ENCODE measurements around the gene GET4. TPM values are rescaled to one million over a fixed set of nuclear protein-coding genes. Genes with fewer than 3 reads are reported as not detected.

The GET4 gene
- total RNA-seq, 2 donors from 2014 or later = 50.0 to 91.9 TPM

DNA sequence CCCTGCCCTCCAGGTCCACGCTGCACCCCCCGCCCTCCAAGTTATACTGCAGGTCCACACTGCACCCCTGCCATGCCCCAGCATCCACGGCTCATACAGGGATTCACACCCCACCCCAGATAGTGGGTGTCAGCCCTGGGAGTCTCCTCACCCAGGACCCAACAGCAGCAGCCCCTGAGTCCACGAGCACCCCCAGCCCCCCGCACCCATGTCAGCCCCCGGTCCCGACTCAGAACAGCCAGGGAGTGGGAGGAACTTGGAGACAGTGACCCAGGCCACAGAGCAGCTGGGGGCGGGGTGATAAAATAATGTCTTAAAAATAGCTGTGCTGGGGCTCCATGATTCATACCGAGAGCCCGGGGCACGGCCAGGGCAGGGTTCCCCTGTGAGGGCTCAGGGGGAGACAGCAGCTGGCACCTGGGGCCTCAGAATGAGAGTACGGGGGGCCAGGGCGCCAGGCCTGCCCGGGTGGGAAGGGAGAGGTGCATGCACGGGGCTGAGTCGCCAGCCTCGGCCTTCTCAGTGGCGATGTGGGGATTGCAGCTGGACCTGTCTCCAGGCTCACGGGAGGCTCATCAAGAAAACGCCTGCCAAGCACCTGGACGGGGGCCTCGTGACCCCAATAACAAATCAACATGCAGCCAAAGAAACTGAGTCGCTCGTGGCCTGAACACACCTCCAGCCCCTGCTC, 48.3 kb downstream of the GET4 start:
- intact Hi-C loops (cut with DNase I) = no loop called here
- Histone ChIP-seq H3K4me1 (replicated peaks) (no peaks in the 10 kb centered on the region), H3K27me3 (replicated peaks; ENCODE audit: insufficient read depth) (no peaks in the 10 kb centered on the region), H3K4me3 (no peak overlapping the region), H3K27ac (no peak overlapping the region), H3K9me3 (no peaks in the 10 kb centered on the region), H3K36me3 (no peaks in the 10 kb centered on the region)
- TF ChIP-seq POLR2A (IDR thresholded peaks at IDR 0.05) (no peak), POLR2AphosphoS5 (IDR thresholded peaks at IDR 0.05) (no peak)
- TF ChIP-seq, protein P1, sequence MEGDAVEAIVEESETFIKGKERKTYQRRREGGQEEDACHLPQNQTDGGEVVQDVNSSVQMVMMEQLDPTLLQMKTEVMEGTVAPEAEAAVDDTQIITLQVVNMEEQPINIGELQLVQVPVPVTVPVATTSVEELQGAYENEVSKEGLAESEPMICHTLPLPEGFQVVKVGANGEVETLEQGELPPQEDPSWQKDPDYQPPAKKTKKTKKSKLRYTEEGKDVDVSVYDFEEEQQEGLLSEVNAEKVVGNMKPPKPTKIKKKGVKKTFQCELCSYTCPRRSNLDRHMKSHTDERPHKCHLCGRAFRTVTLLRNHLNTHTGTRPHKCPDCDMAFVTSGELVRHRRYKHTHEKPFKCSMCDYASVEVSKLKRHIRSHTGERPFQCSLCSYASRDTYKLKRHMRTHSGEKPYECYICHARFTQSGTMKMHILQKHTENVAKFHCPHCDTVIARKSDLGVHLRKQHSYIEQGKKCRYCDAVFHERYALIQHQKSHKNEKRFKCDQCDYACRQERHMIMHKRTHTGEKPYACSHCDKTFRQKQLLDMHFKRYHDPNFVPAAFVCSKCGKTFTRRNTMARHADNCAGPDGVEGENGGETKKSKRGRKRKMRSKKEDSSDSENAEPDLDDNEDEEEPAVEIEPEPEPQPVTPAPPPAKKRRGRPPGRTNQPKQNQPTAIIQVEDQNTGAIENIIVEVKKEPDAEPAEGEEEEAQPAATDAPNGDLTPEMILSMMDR (IDR thresholded peaks at IDR 0.05) = no peak
- 72% methylated on average over 24 of the region's 24 CpGs for WGBS
- DNase-seq (ENCODE audit: low spot score) = no peak

DNA sequence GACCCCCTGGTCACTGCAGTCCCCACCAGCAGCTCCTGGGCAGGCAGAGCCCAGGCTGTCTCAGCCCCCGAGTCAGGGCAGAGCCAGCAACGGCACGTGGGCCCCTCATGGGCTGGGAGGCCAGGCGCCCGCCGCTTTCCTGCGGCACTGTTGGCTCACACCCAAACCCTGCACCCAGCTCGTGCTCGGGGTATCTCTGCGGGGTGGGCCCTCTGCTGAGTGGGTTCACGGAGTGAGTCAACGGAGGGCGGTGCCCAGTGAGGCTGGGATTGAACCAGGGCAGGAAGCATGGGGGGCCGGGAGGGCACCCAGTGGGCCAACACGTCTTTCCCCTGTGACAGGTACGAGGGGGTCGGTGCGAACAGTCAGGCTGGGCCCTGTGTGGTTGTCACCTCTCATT, 49.2 kb downstream of the GET4 start:
- Histone ChIP-seq H3K4me1 (replicated peaks) (no peaks in the 10 kb centered on the region), H3K9me3 (no peaks in the 10 kb centered on the region), H3K27ac (no peak overlapping the region), H3K27me3 (replicated peaks; ENCODE audit: insufficient read depth) (no peaks in the 10 kb centered on the region), H3K36me3 (no peaks in the 10 kb centered on the region), H3K4me3 (no peak overlapping the region)
- 75% methylated on average over 12 of the region's 18 CpGs for WGBS
- intact Hi-C loops (cut with DNase I) = no loop called here
- no peak for DNase-seq (ENCODE audit: low spot score)
- TF ChIP-seq, protein P1 (IDR thresholded peaks at IDR 0.05) = no peak
- TF ChIP-seq POLR2A (IDR thresholded peaks at IDR 0.05) = no peak
- no peak for TF ChIP-seq POLR2AphosphoS5 (IDR thresholded peaks at IDR 0.05)

DNA sequence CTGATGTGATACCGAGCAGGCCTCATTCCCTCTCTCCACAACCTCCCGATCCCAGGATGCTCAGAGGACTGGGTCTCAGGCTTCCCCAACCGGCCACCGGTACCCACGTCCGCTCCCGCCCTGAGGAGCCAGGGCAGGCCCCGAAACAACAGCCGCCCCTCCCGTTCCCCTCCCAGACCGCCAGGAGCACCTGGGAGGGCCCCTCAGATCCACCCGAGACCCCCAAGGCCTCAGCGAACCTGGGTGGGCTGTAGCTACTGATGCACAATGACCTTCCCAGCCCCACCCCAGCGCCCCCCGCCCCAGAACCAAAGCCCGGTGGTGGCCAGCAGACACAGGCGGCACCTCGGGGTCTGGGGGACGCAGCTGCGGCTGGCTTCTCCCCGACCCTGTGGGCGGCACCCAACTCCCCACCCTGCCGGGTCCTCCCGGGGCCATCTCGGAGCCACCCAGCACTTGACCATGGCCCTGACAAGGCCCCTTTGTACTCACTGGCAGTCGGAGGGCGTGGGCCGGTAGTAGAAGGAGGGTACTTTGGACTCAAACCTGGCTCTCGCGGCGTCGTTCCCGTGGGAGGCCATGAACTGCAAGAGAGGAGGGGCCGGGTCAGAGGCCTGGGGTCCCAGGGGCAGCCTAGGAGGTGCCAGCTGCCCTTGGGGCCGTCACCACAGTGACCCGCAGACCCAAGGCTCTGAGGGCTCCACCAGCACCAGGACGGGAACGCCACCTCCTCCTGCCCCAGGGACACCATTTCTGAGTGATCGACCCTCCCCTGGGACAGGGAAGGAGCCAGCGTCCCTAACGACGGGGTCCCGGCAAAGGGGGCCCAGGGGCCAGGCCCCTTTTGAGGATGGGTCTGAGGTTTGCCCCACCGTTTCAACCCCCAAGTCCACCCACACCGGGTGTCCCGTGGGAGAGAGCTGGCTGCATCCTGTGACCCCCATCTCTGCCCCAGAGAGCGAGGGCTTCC, 50.0 kb downstream of the GET4 start:
- TF ChIP-seq POLR2A (IDR thresholded peaks at IDR 0.05) (no peak), POLR2AphosphoS5 (IDR thresholded peaks at IDR 0.05) (no peak)
- TF ChIP-seq, protein P1 (IDR thresholded peaks at IDR 0.05) = no peak
- no peak overlapping the region for H3K4me3 ChIP-seq
- 83% methylated on average over 47 of the region's 47 CpGs for WGBS
- H3K27ac ChIP-seq = no peak overlapping the region
- H3K4me1 ChIP-seq (replicated peaks) = no peaks in the 10 kb centered on the region
- no peaks in the 10 kb centered on the region for H3K27me3 ChIP-seq (replicated peaks; ENCODE audit: insufficient read depth)
- intact Hi-C loops (cut with DNase I) = no loop called here
- H3K9me3 ChIP-seq = no peaks in the 10 kb centered on the region
- H3K36me3 ChIP-seq = no peaks in the 10 kb centered on the region
- no peak for DNase-seq (ENCODE audit: low spot score)

DNA sequence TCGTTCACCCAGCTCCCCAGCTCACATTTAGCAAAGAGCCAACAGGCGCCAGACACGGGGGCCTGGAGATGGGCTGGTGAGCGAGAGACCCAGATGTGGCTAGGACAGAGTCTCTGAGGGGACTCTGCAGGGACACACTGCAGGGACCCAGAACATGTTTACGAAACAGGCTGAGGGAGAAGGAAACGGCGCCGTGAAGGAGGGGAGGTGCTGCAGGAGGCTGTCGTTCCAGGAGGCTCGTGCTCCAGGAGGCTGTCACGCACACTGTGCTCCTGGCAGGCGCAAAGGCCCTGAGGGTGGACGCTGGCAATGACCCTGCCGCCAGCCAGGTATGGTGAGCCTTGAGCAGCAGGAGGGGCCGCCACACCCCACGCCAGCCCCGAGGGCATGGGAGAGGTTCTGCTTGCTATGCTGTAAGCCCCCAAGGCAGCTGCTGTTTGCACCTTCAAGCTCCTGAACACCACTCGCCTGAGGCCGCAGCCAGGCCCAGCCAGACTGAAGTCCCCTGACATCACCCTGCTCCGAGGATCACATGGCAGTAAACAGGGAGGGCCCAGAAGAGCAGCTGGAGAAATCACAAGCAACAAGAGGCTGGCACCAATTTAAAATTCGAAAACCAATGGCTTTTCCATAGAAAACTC, 50.8 kb downstream of the GET4 start:
- no peaks in the 10 kb centered on the region for H3K4me1 ChIP-seq (replicated peaks)
- intact Hi-C loops (cut with DNase I) = no loop called here
- H3K4me3 ChIP-seq = no peak overlapping the region
- no peaks in the 10 kb centered on the region for H3K9me3 ChIP-seq
- WGBS = 75% methylated on average over 21 of the region's 21 CpGs
- no peak for TF ChIP-seq POLR2AphosphoS5 (IDR thresholded peaks at IDR 0.05)
- no peak for TF ChIP-seq POLR2A (IDR thresholded peaks at IDR 0.05)
- TF ChIP-seq, protein P1 (IDR thresholded peaks at IDR 0.05) = no peak
- no peak for DNase-seq (ENCODE audit: low spot score)
- no peaks in the 10 kb centered on the region for H3K27me3 ChIP-seq (replicated peaks; ENCODE audit: insufficient read depth)
- no peaks in the 10 kb centered on the region for H3K36me3 ChIP-seq
- H3K27ac ChIP-seq = no peak overlapping the region
